CD4-positive, alpha-beta memory T cell (primary cell): Measurements from ENCODE around the gene RTL9. TPM values are rescaled to one million over a fixed set of nuclear protein-coding genes. Genes with fewer than 3 reads are reported as not detected.

ENCODE experiments used
- CTCF ChIA-PET: fragments of 350-600 bp; sonication (Branson Sonifier 250); formaldehyde crosslinking; loops from one replicate; lab custom pipeline; 2021; ENCODE audit warnings: inconsistent platforms; ENCODE audit not compliant: partially characterized antibody; lab: Charles Lee
- POLR2A ChIA-PET: fragments of 350-600 bp; sonication (Branson Sonifier 250); formaldehyde crosslinking; loops from one replicate; lab custom pipeline; 2021; ENCODE audit not compliant: partially characterized antibody; lab: Charles Lee
- DNase-seq, 5 donors: peaks; one replicate each; pipeline versions ENCODE4 v3.0.0 to v3.0.0-alpha.2; 2020 to 2022; ENCODE audit warnings: mixed read lengths in 1 of 5
- H3K27ac ChIP-seq: one replicate; pipeline ENCODE4 v1.7.0; 2013; ENCODE audit warnings: low read depth, low read length
- H3K27me3 ChIP-seq: 2 replicates; pipeline ENCODE4 v1.7.0; 2013; ENCODE audit warnings: mild to moderate bottlenecking, low read length, moderate library complexity; ENCODE audit not compliant: insufficient read depth
- H3K36me3 ChIP-seq: 2 replicates; pipeline ENCODE4 v1.7.0; 2013; ENCODE audit warnings: mild to moderate bottlenecking, low read length, moderate library complexity; ENCODE audit not compliant: insufficient read depth
- H3K4me1 ChIP-seq: 2 replicates; pipeline ENCODE4 v1.7.0; 2013; ENCODE audit warnings: mild to moderate bottlenecking, low read length, moderate library complexity; ENCODE audit not compliant: insufficient read depth
- H3K4me3 ChIP-seq, 2 donors: one replicate each; pipeline ENCODE4 v1.7.0; 2013; ENCODE audit warnings: low read length in 2 of 2, mild to moderate bottlenecking in 1 of 2
- H3K9me3 ChIP-seq, 2 donors: one replicate each; pipeline ENCODE4 v1.7.0; 2013; ENCODE audit warnings: low read length in 2 of 2, control low read depth in 1 of 2; ENCODE audit not compliant: control insufficient read depth in 1 of 2
- H3K27ac Mint-ChIP-seq, 7 donors: one replicate each; pipeline ENCODE4 v1.8.0; 2020 to 2021; ENCODE audit warnings: mixed read lengths in 7 of 7, mild to moderate bottlenecking in 6 of 7, inconsistent platforms in 3 of 7, moderate library complexity in 3 of 7
- H3K27me3 Mint-ChIP-seq, 2 donors: one replicate each; pipeline ENCODE4 v1.8.0; 2020 to 2021; ENCODE audit warnings: mixed read lengths in 2 of 2
- H3K36me3 Mint-ChIP-seq, 2 donors: one replicate each; pipeline ENCODE4 v1.8.0; 2020 to 2021; ENCODE audit warnings: mixed read lengths in 2 of 2, inconsistent platforms in 1 of 2, mild to moderate bottlenecking in 1 of 2
- H3K4me1 Mint-ChIP-seq, 4 donors: one replicate each; pipeline ENCODE4 v1.8.0; 2020 to 2021; ENCODE audit warnings: mixed read lengths in 4 of 4, mild to moderate bottlenecking in 1 of 4
- H3K4me3 Mint-ChIP-seq, 8 donors: one replicate each; pipeline ENCODE4 v1.8.0; 2020 to 2021; ENCODE audit warnings: mixed read lengths in 8 of 8, mild to moderate bottlenecking in 7 of 8, moderate library complexity in 6 of 8, inconsistent platforms in 3 of 8
- H3K9me3 Mint-ChIP-seq, 8 donors: one replicate each; pipeline ENCODE4 v1.8.0; 2020 to 2021; ENCODE audit warnings: mixed read lengths in 8 of 8, mild to moderate bottlenecking in 5 of 8, inconsistent platforms in 3 of 8, moderate library complexity in 1 of 8
- intact Hi-C: fragments of 100-400 bp; cut with micrococcal nuclease; formaldehyde crosslinking; loops from one replicate; pipeline ENCODE4 v1.15.1; 2023
- polyA plus RNA-seq, 2 donors: library from polyadenylated mRNA; unstranded; fragments of 300-500 nt; fragmentation: Illumina TruSeq; gene quantifications; one replicate each; pipeline ENCODE4 v1.2.3, GENCODE V29; 2021
- total RNA-seq, 2 experiments: library from RNA; stranded (reverse); gene quantifications; one replicate each; pipeline ENCODE4 v1.2.3, GENCODE V29; 2021

The RTL9 gene
- total and polyA plus RNA-seq, 4 experiments from 2014 or later = not detected

- Histone ChIP-seq H3K27ac (no peak overlapping the region), H3K4me1 (no peaks in the 10 kb centered on the region), H3K9me3 (no peaks in the 10 kb centered on the region), H3K36me3 (no peaks in the 10 kb centered on the region), H3K4me3 (no peak overlapping the region), H3K27me3 (no peaks in the 10 kb centered on the region)
- DNase-seq = no peak
- Mint-ChIP-seq H3K27ac (no peak overlapping the region), H3K36me3 (no peaks in the 10 kb centered on the region), H3K27me3 (no peaks in the 10 kb centered on the region), H3K4me3 (no peak overlapping the region), H3K4me1 (no peaks in the 10 kb centered on the region), H3K9me3 (no peaks in the 10 kb centered on the region)
- ChIA-PET POLR2A (interaction anchor here (1.0 kb wide), 1 partner anchor 65 kb away, joined by 4 read pairs; the partner anchor contains the start of gene AMMECR1), CTCF (interaction anchor here (1.5 kb wide), 1 partner anchor 25 kb away, joined by 8 read pairs; no protein-coding TSS in a partner anchor)
- intact Hi-C loops = no loop called here
Observed at GRCh38 chrX:110383414-110383813, 24.8 kb downstream of the RTL9 start.

DNA sequence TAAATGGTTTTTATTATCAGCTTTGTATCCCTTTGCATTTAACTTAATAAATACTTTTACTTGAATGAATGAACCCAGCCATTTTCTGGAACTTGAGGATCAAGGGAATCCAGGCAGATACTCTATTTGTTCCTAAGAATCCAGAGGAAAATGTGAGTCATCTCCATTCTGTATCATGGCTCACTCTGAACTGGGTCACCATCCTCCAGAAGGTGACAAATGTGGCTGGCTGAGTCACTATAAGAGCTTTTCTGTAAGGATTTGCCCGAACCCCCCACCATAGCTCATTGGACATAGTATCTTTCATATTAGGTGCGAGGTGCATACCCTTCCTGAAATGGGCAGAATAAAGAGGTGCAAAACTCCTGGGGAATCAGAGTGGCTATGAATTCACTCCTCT lies 25.8 kb downstream of the RTL9 start:
- ChIA-PET POLR2A (no interaction called here), CTCF (no interaction called here)
- H3K9me3 Mint-ChIP-seq = no peaks in the 10 kb centered on the region
- H3K27me3 ChIP-seq = no peaks in the 10 kb centered on the region
- intact Hi-C loops = no loop called here
- peaks cover 0 to under 1% of the 10 kb centered on the region in 2 donors for H3K27me3 Mint-ChIP-seq
- H3K9me3 ChIP-seq = no peaks in the 10 kb centered on the region
- no peak overlapping the region for H3K27ac ChIP-seq
- no peaks in the 10 kb centered on the region for H3K36me3 ChIP-seq
- H3K27ac Mint-ChIP-seq = no peak overlapping the region
- no peak overlapping the region for H3K4me3 ChIP-seq
- H3K4me3 Mint-ChIP-seq = no peak overlapping the region
- no peaks in the 10 kb centered on the region for H3K4me1 Mint-ChIP-seq
- DNase-seq = no peak
- no peaks in the 10 kb centered on the region for H3K4me1 ChIP-seq
- H3K36me3 Mint-ChIP-seq = no peaks in the 10 kb centered on the region

DNA sequence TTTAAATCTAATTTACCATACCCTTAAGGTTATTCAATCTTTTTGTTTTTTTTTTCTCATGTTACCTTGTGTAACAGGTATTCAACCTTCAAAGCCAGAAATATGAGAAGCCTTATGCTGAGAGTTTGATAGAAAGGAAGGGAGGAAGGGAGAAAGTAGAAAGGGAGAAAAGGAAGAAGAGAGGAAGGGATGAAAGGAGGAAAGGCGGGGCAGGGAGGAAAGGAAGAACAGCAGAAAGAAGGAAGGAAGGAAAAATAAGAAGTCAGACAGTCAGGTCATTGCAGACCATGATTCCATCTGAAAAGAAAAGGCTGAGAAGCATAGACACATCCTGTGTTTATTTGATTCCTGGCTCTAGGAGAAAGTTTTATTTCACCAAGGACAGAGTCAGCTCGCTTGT lies 30.9 kb downstream of the RTL9 start:
- Mint-ChIP-seq H3K9me3 (no peaks in the 10 kb centered on the region), H3K27ac (no peak overlapping the region), H3K4me3 (no peak overlapping the region), H3K4me1 (no peaks in the 10 kb centered on the region), H3K36me3 (no peaks in the 10 kb centered on the region), H3K27me3 (peaks cover 0 to 3% of the 10 kb centered on the region in 2 donors)
- Histone ChIP-seq H3K4me1 (no peaks in the 10 kb centered on the region), H3K27ac (no peak overlapping the region), H3K36me3 (no peaks in the 10 kb centered on the region), H3K4me3 (no peak overlapping the region), H3K9me3 (no peaks in the 10 kb centered on the region), H3K27me3 (no peaks in the 10 kb centered on the region)
- no peak for DNase-seq
- POLR2A ChIA-PET = no interaction called here
- intact Hi-C loops = no loop called here
- CTCF ChIA-PET = no interaction called here

- ChIA-PET POLR2A (no interaction called here), CTCF (interaction anchor here (0.8 to 1.4 kb wide), 6 partner anchors 17 to 245 kb away, joined by 3 to 6 read pairs (median 3); no protein-coding TSS in a partner anchor)
- intact Hi-C loops = no loop called here
- Histone ChIP-seq H3K9me3 (no peaks in the 10 kb centered on the region), H3K4me3 (no peak overlapping the region), H3K27ac (no peak overlapping the region), H3K27me3 (no peaks in the 10 kb centered on the region), H3K36me3 (no peaks in the 10 kb centered on the region), H3K4me1 (no peaks in the 10 kb centered on the region)
- Mint-ChIP-seq H3K9me3 (no peaks in the 10 kb centered on the region), H3K27me3 (peaks cover 0 to 3% of the 10 kb centered on the region in 2 donors), H3K4me3 (no peak overlapping the region), H3K36me3 (no peaks in the 10 kb centered on the region), H3K27ac (no peak overlapping the region), H3K4me1 (no peaks in the 10 kb centered on the region)
- DNase-seq = no peak
Observed at GRCh38 chrX:110391086-110391485, 32.4 kb downstream of the RTL9 start.

DNA sequence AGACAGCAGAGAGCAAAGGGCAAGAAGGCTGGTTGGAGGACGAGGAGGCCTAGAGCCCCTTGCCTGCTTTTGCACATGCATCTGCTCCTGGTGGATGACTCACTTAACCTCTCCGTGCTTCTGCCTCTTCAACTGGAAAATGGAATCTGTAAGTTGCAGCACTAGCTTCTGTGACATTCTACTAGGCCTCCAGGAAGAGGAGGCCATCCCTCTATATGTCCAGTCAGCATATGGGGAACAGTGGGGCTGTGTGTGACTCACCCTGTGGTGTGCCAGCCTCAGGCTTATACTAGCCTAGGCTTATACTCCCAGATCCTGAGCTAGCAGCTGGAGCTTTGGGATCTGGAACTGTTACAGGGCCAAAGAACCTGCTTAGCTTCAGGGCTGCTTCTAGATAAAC lies 36.0 kb downstream of the RTL9 start:
- peaks cover 0 to 1% (median 0%) of the 10 kb centered on the region in 4 donors for H3K4me1 Mint-ChIP-seq
- H3K27ac Mint-ChIP-seq = no peak overlapping the region
- CTCF ChIA-PET = interaction anchor here (0.9 kb wide), 1 partner anchor 248 kb away, joined by 3 read pairs; no protein-coding TSS in a partner anchor

GRCh38 chrX:110395877-110396276 lies 37.2 kb downstream of the RTL9 start:
- Mint-ChIP-seq H3K27ac (no peak overlapping the region), H3K4me3 (no peak overlapping the region), H3K4me1 (peaks cover 0 to 1% (median 0%) of the 10 kb centered on the region in 4 donors), H3K36me3 (no peaks in the 10 kb centered on the region), H3K9me3 (no peaks in the 10 kb centered on the region), H3K27me3 (peaks cover 0 to 5% of the 10 kb centered on the region in 2 donors)
- no peak overlapping the region for H3K27ac ChIP-seq
- H3K4me3 ChIP-seq = no peak overlapping the region
- POLR2A ChIA-PET = no interaction called here
- H3K36me3 ChIP-seq = no peaks in the 10 kb centered on the region
- H3K9me3 ChIP-seq = no peaks in the 10 kb centered on the region
- DNase-seq = no peak
- H3K27me3 ChIP-seq = no peaks in the 10 kb centered on the region
- intact Hi-C loops = no loop called here
- H3K4me1 ChIP-seq = no peaks in the 10 kb centered on the region
- CTCF ChIA-PET = no interaction called here

More for the DNA sequence above, 36.0 kb downstream of the RTL9 start:
- no peaks in the 10 kb centered on the region for H3K9me3 Mint-ChIP-seq
- H3K36me3 Mint-ChIP-seq = no peaks in the 10 kb centered on the region
- POLR2A ChIA-PET = no interaction called here
- Histone ChIP-seq H3K27me3 (no peaks in the 10 kb centered on the region), H3K4me3 (no peak overlapping the region), H3K36me3 (no peaks in the 10 kb centered on the region), H3K27ac (no peak overlapping the region), H3K9me3 (no peaks in the 10 kb centered on the region), H3K4me1 (no peaks in the 10 kb centered on the region)
- intact Hi-C loops = no loop called here
- no peak for DNase-seq
- H3K4me3 Mint-ChIP-seq = no peak overlapping the region
- peaks cover 0 to 2% of the 10 kb centered on the region in 2 donors for H3K27me3 Mint-ChIP-seq

DNA sequence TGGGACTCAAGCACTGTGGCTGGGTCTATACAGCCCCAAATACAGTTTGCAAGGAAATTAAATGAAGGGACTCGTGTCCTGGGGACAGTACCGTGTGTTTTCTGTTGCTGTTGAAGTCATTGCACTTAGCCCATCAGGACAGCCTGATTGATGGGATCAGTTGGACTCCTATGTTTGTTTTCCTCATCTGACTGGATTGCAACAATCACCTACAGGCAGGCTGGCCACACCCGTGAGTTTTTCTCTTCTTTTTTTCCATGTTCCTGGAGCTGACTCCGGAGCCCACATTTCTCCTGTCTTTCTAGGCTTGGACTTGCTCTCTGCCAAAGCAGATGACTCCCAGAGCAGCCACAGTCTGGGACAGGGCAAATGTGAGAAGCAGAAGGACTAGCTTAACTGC lies 38.1 kb downstream of the RTL9 start:
- Mint-ChIP-seq H3K4me1 (peaks cover 0 to 1% (median 0%) of the 10 kb centered on the region in 4 donors), H3K36me3 (no peaks in the 10 kb centered on the region), H3K9me3 (no peaks in the 10 kb centered on the region), H3K4me3 (no peak overlapping the region), H3K27me3 (peaks cover 0 to 5% of the 10 kb centered on the region in 2 donors), H3K27ac (no peak overlapping the region)
- H3K36me3 ChIP-seq = no peaks in the 10 kb centered on the region
- no peaks in the 10 kb centered on the region for H3K27me3 ChIP-seq
- no peak for DNase-seq
- ChIA-PET POLR2A (no interaction called here), CTCF (interaction anchor here (0.9 to 1.1 kb wide), 2 partner anchors 15 to 228 kb away, joined by 3 read pairs; no protein-coding TSS in a partner anchor)
- H3K27ac ChIP-seq = no peak overlapping the region
- intact Hi-C loops = no loop called here
- H3K4me3 ChIP-seq = no peak overlapping the region
- no peaks in the 10 kb centered on the region for H3K4me1 ChIP-seq
- no peaks in the 10 kb centered on the region for H3K9me3 ChIP-seq
